Tibial nerve (tissue), 4 donors: ENCODE measurements around the gene FANCI.

Source experiments
- EP300 ChIP-seq, 2 donors: sonication (generic); formaldehyde crosslinking; IDR thresholded peaks; one replicate each; pipeline ENCODE4 v1.6.1; 2017; ENCODE audit warnings: antibody characterized with exemption in 2 of 2, mild to moderate bottlenecking in 1 of 2
- POLR2A ChIP-seq, 2 donors: fragments of 450-650 bp; IDR thresholded peaks; one replicate each; pipeline ENCODE4 v1.6.1; 2017; ENCODE audit warnings: antibody characterized with exemption in 2 of 2, mild to moderate bottlenecking in 2 of 2, moderate library complexity in 2 of 2
- TF ChIP-seq, protein P1 (sequence below), 5 experiments: fragments of 200-600 bp in 3 of 5; fragments of 450-650 bp in 2 of 5; sonication (generic) in 3 of 5; IDR thresholded peaks; one replicate each; pipeline ENCODE4 v1.5.1; 2016 to 2019; ENCODE audit warnings: antibody characterized with exemption in 5 of 5, mild to moderate bottlenecking in 3 of 5, moderate library complexity in 2 of 5

- TF ChIP-seq, protein P1, sequence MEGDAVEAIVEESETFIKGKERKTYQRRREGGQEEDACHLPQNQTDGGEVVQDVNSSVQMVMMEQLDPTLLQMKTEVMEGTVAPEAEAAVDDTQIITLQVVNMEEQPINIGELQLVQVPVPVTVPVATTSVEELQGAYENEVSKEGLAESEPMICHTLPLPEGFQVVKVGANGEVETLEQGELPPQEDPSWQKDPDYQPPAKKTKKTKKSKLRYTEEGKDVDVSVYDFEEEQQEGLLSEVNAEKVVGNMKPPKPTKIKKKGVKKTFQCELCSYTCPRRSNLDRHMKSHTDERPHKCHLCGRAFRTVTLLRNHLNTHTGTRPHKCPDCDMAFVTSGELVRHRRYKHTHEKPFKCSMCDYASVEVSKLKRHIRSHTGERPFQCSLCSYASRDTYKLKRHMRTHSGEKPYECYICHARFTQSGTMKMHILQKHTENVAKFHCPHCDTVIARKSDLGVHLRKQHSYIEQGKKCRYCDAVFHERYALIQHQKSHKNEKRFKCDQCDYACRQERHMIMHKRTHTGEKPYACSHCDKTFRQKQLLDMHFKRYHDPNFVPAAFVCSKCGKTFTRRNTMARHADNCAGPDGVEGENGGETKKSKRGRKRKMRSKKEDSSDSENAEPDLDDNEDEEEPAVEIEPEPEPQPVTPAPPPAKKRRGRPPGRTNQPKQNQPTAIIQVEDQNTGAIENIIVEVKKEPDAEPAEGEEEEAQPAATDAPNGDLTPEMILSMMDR (IDR thresholded peaks at IDR 0.05), result no peak
- TF ChIP-seq EP300 (IDR thresholded peaks at IDR 0.05), result no peak
- no peak for TF ChIP-seq POLR2A (IDR thresholded peaks at IDR 0.05)
Measured at GRCh38 chr15:89326316-89326715, 82.5 kb downstream of the FANCI start.
